Right ventricle myocardium superior (tissue), 1 donor: ENCODE results near the gene SSR4. TPM values are rescaled to one million over a fixed set of nuclear protein-coding genes. Genes with fewer than 3 reads are reported as not detected.
A peak's percentile ranks its signal among the peaks of the same experiment; 100 is the strongest.

Experiments
- ATAC-seq: fragments of 200-7000 bp; cut with Tn5 transposase; one replicate; pipeline ENCODE4 v1.9.1; 2020; ENCODE audit warnings: mild to moderate bottlenecking; ENCODE audit not compliant: poor library complexity
- DNase-seq: peaks from one replicate; pipeline ENCODE4 v3.0.0-alpha.2; 2020
- intact Hi-C: fragments of 100-400 bp; cut with DNase I; formaldehyde crosslinking; loops from one replicate; pipeline ENCODE4 v1.11.2; 2022
- total RNA-seq: library from RNA; stranded (reverse); fragmentation: NEBNext Ultra II Directional; extraction: Animal tissue kit (Norgen Biotek cat#: 25700); gene quantifications from one replicate; pipeline ENCODE4 v1.2.1, GENCODE V29; 2021
- donor health status: DM: no; HTN: yes; CAD: no; lungs with severe emphysema.

The SSR4 gene
- total RNA-seq, 1 donor from 2014 or later = 129 TPM

DNA sequence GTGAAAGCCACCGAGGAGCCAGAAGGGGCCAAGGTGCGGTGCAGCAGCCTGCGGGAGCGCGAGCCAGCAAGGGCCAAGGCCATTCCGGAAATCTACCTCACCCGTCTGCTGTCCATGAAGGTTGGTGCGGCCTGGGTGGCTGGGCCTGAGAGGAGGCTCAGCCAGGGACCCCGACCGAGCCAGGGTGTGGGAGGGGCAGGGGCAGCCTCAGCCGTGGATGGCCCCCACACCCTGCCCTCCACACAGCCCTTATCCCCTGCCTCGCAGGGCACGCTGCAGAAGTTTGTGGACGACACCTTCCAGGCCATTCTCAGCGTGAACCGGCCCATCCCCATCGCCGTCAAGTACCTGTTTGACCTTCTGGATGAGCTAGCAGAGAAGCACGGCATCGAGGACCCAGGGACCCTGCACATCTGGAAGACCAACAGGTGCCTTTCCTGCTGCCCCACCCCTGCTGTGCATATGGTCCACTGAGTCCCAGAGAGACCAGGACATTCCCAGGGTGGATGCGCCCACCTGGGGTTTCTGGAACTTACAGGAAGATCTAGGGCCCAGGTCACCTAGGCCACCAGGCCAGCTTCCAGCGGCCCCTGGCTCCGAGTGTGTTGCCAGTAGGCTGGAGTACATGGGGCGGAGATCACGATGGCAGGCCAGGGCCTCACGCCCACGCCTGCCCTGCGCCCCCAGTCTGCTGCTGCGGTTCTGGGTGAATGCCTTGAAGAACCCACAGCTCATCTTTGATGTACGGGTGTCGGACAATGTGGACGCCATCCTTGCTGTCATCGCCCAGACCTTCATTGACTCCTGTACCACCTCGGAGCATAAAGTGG is 17.0 kb upstream of the SSR4 start:
- ATAC-seq (no peak), DNase-seq (peak; percentile 8)
- intact Hi-C loops = no loop called here

DNA sequence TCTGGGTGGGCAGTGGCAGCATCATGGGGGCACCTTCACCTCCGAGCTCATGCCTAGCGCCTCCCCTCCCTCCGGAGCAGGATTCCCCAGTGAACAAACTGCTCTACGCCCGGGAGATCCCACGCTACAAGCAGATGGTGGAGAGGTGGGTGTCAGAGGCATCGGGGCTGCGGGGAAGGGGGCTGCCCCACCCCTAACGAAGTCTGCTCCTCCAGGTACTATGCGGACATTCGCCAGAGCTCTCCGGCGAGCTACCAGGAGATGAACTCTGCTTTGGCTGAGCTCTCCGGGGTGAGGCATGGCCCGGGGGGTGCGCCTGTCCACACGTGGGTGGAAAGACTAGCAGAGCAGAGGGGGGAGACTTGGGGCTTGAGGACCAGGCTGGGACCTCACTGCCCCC is 16.3 kb upstream of the SSR4 start:
- ATAC-seq (no peak), DNase-seq (no peak)
- intact Hi-C loops = no loop called here

DNA sequence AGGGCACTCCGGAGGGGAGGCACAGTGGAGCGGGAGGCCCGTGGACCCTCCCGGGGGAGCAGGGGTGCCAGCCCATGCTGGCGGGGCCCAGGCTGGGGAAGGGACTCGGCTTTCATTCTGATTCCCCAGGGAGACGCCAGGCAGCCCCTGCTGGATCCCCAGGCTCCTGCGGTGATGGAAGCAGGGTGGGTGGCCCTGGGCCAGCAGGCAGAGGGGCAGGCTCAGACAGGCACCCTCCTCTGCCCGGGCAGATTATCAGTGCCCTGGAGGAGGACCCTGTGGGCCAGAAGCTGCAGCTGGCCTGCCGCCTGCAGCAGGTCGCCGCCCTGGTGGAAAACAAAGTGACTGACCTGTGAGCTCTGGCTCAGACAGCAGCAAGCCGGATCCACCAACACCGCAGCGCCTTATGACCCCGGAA is 15.8 kb upstream of the SSR4 start:
- intact Hi-C loops = no loop called here
- ATAC-seq (no peak), DNase-seq (no peak)

DNA sequence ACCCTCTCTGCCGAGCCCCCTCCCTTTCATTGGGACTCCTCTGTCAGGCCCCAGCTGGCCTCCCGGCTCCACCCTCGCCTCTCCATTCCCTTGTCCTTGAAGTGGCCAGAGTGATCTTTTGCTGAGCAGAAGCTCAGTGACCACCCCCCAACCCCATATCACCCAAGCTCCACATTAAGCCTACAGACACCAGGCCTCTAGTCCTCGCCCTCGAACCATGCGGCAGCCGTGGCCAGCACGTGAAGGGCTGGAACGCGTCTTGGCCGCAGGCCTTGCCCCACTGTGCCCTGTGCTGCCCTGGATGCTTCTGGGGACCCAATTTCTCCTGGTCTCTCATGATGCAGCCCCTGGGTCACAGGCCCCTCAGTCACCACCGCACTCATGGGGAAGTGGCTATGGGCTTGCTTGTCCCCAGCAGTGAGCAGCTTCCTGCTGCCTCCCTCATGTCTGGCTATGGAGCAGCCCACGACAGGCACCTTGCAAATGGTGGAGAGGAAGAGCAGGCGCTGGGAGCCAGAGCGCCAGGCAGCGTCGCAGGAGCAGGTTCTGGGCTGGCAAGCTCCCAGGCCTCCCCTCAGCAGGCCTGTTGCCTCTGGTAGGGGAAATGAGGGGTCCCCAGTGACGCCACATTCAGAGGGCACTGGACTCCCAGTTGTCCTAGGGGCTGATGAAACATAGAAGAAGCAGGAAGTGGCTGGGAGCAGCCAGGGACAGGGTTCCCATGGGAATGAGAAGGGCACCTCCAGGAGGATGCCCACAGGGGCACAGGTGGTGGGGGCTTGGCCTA is 14.4 kb upstream of the SSR4 start:
- peak; percentile 3 for ATAC-seq
- DNase-seq = no peak
- intact Hi-C loops = no loop called here

DNA sequence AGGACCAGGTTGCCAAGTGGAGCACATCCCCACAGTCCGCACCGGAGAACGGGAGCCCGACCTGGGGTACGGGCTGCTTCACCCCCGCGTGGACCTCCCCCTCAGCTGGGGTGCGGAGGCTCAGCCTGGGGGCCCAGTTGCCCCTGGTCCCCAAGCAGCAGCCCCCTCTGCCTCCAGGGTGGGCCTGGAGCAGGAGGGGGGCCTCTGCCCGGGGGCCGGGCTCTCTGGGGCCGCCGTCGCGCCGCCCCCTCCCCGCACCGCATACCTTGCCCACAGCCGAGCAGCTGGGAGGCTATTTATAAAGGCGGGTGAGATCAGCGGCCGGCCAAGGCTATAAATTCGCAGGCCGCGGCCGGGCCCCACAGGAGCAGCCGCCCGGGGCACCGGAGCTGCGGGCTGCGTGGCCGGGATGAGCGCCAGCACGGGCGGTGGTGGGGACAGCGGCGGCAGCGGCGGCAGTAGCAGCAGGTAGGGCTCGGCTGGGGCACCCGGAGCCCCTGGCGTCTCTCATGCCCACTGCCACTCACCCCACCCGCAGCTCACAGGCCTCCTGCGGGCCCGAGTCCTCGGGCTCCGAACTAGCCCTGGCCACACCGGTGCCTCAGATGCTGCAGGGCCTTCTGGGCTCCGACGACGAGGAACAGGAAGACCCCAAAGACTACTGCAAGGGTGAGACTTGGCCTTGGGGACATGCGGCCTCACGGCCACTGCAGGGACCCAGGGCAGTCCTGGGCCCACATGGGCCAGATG is 13.6 kb upstream of the SSR4 start, which contains the start of gene SRPK3:
TSS of gene SRPK3 (plus strand) at position 364 of the 750 bp plus-strand sequence. CDS start at position 410, 46 bp downstream.
- intact Hi-C loops = no loop called here
- DNase-seq (peak; percentile 53), ATAC-seq (peak; percentile 86)

DNA sequence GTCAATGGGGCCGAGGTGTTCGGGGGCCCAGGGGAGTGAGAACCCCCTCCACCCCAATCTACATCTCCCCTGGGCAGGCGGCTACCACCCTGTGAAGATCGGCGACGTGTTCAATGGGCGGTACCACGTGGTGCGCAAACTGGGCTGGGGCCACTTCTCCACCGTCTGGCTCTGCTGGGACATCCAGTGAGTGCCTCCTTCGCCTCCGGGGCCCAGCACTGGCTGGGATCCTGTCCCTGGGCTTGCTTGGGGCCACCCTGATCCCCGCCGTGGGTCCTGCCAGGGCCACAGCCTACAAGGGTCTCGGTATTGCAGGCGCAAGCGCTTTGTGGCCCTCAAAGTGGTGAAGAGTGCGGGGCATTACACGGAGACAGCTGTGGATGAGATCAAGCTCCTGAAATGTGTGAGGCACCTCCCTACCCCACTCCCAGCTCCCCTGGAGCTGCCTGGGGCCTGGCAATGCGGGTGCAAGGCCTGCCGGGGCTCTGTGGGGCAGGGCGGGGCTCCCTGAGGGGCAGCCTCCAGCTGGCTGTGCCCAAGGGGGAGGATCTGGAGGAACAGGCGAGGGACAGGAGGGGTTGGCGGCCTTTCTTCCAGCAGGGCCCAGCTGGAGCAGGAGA is 12.9 kb upstream of the SSR4 start:
- intact Hi-C loops = no loop called here
- DNase-seq (peak; percentile 45), ATAC-seq (peak; percentile 79)

DNA sequence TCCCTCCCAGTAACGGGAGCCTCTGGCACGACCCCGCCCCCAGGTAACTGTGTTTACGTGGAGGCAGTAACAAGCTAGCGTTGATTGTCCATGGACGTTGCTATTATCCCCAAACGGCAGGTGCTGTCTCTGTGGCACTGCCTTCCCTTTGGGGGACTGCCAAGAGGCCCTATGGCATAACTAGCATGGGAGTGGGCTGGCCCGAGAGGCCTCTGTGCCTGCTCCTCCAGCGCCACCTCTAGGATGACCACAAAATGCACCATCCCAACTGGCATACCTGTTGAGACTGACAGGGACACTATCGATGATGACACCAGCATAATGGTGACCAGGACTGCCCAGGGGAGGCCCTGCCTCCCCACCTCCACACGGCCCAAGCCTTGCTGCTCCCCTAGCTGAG is 12.2 kb upstream of the SSR4 start:
- no peak for DNase-seq
- no peak for ATAC-seq
- intact Hi-C loops = no loop called here

DNA sequence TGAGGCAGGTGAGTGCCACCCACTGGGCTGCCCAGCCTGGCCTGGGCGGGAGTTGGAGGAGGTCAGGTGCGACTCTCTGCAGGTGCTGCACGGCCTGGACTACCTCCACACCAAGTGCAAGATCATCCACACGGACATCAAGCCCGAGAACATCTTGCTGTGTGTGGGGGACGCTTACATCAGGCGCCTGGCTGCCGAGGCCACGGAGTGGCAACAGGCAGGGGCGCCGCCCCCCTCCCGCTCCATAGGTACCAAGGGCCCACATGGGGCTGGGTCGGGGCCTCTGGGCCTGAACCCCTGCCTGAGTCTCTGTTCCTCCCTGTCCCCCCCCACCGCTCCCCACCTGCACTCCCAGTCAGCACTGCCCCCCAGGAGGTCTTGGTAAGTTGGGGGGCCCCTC is 11.6 kb upstream of the SSR4 start:
- ATAC-seq = no peak
- intact Hi-C loops = no loop called here

DNA sequence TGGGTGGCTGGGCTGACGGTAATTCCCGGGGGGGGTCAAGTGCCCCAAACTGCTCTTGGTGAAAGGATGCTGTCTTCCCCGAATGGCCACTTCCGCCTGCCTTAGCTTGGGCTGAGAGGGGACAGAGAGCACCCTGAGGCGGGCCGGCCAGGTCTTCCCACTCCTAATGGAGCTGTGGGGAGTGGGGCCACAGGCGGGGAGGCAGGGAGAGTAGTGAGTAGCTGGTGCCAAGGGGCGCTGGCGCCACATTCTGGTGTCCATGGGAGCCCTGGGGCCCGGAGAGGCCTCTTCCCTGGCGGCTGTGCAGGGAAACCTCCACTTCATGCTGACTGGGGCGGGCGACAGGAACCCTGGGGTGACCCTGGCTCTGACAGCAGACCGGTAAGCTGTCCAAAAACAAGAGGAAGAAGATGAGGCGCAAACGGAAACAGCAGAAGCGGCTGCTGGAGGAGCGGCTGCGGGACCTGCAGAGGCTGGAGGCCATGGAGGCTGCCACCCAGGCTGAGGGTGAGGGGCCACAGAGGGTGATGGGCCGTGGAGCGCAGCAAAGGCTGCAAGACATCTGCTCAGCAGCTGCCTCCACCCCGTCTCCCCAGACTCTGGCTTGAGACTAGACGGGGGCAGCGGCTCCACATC is 11.0 kb upstream of the SSR4 start:
- intact Hi-C loops = no loop called here
- ATAC-seq (no peak), DNase-seq (no peak)

More for the DNA sequence above, 11.6 kb upstream of the SSR4 start:
- DNase-seq = no peak

DNA sequence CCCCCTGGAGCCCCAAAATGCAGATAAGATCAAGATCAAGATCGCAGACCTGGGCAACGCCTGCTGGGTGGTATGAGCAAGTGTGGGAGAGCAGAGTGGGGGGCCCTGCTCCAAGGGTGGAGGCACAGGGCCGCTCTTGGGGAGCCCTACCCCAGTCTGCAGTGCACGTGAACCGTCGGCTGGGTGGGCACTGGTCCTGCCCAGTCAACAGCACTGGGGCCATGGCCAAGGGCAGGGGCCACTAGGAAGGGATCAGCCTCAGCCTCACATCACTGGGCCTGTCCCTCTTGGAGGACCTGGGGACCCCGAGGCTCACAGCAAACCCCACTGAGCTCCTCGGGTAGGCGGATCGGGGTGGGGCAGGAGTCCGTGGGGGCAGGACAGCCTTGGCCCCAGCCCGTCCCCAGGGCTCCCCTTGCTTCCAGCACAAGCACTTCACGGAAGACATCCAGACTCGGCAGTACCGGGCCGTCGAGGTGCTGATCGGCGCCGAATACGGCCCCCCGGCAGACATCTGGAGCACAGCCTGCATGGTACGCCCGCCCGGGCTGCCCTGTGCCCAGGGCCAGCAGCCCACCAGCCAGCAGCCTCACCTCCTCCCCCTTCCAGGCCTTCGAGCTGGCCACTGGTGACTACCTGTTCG is 10.0 kb upstream of the SSR4 start:
- no peak for ATAC-seq
- no peak for DNase-seq
- intact Hi-C loops = no loop called here

DNA sequence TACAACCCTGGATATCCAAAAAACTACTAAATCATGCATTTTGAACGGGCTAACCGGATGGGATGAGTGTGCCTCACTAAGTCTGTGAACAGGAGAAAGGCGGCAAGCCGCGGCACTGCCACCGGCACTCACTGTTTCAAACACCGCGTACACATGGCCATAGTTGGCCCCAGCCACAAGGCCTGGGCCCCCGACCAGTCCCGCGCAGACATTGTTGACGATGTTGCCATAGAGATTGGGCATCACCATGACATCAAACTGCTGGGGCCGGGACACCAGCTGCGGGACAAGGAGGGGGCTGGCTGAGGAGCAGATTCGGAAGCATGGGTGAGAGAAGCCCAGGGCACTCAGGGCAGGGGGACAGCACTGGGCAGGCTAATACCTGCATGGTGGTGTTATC is 7.8 kb upstream of the SSR4 start:
- intact Hi-C loops = no loop called here
- ATAC-seq (no peak), DNase-seq (no peak)

DNA sequence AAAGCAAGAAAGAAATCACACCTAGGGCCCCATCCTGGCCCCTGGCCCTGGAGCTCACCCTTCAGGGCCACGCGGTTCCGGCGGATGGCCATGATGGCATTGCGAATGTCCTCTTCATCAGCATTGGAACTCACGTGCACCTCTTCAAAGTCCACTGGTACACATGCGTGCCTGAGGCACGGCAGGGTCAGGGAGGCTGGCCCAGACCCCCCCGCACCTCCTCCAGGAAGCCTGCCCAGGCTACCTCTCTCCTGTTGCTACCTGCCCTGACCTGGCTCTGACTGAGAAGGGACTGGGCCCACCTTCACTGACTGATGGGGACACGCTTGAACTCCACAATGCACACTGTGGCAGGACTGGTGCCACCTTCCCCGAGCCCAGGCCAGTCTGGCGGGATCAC is 4.8 kb upstream of the SSR4 start:
- ATAC-seq (no peak), DNase-seq (no peak)
- intact Hi-C loops = loop anchor here (10.0 kb wide), 1 partner anchor 155 kb away; the partner anchor contains the start of gene RENBP

DNA sequence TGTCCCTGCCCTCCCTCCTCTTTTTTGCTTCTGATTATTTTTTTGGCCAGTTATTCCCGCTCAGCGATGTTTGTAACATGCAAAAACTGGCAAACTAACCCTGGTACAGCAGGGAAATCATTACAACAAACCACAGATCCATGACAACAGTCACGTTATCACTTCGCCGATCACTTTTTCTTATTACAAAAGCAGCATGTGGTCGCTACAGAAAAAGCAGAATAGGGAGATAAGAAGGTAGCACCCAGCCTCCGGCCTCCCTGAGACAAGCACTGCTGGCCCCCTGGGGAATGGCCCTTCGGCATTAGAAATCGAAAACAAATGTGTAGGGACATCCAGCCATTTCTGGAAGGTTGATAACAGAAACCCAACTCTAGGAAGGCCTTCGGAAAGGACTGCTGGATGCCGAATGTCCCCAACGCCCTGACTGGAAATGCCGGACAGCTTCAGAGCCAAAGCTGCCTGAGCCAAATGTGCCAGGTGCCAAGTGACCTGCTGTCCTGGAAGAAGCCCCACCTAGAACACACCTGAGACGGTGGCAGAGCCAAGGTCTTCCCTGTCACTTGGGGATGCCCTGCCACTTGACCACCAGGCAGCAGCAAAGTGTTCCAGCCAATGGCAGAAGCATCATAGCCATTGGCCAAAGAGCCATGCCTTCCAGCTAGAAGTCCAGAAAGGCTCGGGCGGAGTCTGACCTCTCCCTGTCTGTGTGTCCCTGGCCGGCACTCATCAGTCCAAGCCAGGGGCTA is 3.2 kb upstream of the SSR4 start:
- ATAC-seq (no peak), DNase-seq (no peak)
- intact Hi-C loops = loop anchor here (10.0 kb wide), 1 partner anchor 154 kb away; the partner anchor contains the start of gene RENBP

DNA sequence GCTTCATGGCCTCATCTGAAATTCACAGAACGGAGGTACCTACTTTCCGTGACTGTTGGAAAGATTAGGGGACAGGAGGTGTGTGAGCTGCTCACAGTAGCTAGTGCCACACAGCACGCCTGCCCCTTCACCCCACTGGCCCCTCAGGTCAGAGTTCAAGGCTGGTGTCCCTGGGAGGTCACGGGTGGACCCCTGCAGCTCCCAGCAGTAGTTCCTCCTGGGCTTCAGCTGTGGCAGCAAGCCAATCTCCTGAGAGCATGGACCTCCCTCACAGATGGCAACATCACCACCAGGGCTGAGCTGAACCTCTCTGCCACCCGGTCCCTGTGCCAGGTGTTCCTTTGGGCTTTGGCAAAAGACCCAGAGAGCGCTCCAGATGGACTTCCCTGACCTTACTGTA is 2.1 kb upstream of the SSR4 start:
- ATAC-seq = no peak
- intact Hi-C loops = loop anchor here (10.0 kb wide), 1 partner anchor 152 kb away; the partner anchor contains the start of gene RENBP
- DNase-seq = no peak

DNA sequence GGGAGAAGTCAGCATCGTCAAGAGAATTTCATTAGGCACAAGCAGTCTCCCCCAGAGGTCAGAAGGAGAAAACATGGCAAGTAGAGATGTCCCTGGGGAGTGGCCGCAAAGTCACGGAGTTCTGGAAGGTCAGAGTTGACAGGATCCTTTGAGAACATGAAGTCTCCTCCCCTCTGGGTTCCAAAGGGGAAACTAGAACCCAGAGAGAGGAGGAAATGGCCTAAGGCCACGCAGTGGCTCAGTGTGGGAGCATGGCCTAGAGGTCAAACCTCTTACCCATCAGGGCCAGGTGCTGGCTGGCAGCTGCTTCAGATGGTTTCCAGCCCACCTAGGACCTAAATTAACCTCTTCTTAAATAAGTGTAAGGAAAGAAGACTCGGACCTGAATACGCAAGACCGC is 1.2 kb upstream of the SSR4 start:
- ATAC-seq = no peak
- DNase-seq = no peak
- intact Hi-C loops = loop anchor here (10.0 kb wide), 1 partner anchor 152 kb away; the partner anchor contains the start of gene RENBP

DNA sequence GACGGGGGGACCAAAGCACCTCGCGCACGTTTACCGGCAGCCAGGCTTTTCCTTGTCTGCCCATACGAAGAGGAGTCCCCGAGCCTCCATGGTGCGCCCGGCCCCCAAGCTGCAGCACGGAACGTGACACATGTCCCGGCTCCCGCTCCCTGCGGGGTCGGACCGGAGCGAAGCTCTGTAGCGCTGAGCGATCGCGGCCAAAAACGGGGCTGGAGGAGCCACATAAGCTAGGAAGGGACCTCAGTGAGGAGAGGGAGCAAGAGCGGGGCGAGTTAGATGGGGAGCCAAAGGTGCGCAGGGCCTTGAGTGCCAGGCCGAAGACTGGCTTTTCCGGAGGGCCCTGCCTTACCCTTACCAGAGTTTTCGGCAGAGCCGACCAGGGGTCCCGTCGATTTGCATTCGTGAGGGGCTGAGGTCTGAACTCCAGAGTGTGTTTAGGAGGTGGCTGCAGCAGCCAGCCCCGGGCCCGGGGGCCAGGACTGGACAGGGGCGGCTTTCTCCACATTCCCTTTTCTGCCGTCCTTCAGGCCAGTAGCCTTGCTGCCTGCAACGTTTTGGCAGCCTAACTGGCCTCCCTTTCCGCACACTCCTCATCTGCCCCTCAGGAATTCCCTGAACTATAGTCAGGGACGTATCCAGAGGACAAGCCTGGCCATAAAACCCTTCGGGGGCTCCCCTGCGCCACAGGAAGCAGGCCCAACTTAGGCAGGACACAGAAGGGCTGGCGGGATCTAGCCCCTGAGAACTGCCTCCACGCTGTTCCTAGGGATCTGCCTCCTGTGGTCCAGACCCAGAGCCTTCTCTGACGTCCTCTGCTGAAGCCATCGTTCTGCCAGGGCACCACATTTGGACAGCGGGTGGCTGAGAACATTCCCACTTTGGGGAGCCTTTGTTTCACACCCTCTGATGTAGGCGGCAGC is 689 bp downstream of the SSR4 start:
- intact Hi-C loops = loop anchor here (10.0 kb wide), 1 partner anchor 150 kb away; the partner anchor contains the start of gene RENBP
- no peak for DNase-seq
- no peak for ATAC-seq
